Right ventricle myocardium inferior (tissue), 1 donor: ENCODE results near the gene EXD3. TPM values are rescaled to one million over a fixed set of nuclear protein-coding genes. Genes with fewer than 3 reads are reported as not detected.

ENCODE experiments used
- ATAC-seq: fragments of 200-7000 bp; cut with Tn5 transposase; one replicate; pipeline ENCODE4 v1.9.1; 2020; ENCODE audit warnings: mild to moderate bottlenecking, moderate library complexity
- DNase-seq: peaks from one replicate; pipeline ENCODE4 v3.0.0; 2021; ENCODE audit errors: missing footprints
- intact Hi-C: fragments of 100-400 bp; cut with DNase I; formaldehyde crosslinking; loops from one replicate; pipeline ENCODE4 v1.11.0; 2022
- total RNA-seq: library from RNA; stranded (reverse); fragmentation: NEBNext Ultra II Directional; extraction: Animal tissue kit (Norgen Biotek cat#: 25700); gene quantifications from one replicate; pipeline ENCODE4 v1.2.1, GENCODE V29; 2021
- donor health status: DM: no; HTN: yes; CAD: no; lungs with severe emphysema.

EXD3 gene
- total RNA-seq, 1 donor from 2014 or later: 6.8 TPM

DNA sequence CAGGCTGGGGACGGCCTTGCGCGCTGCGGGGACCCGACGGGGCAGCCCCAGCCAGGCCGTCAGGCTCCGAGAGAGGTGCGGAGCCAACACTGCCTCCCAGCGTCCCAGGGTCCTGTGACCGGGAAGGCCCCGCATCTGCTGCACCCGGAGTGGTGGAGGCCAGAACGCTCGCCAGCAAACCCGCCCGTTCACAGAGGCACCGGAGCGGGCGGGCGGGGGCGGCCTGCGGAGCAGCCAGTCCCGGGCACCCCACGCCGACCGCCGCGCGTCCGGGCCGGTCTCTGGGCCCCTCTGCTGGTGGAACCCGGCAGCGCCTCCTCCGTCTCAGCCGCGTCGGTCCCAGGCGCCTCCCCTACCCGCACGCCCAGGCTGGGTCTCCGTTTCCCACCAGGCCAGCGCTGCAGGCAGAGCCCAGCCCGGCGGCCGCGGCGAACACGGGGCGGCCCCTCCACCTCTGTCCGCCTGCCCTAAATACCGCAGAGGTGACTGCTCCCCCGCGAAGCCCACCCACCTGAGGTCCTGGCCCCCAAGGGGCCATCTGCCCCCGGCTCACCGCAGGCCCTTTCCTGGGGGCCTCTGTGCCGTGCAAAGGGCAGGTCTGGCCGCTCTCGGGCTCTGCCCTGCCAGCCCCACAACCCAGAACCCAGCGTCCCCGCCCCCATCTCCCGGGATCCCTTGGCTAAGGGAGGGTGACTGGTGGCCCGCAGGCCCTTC, 15.9 kb downstream of the EXD3 start:
- DNase-seq (peak; percentile 80), ATAC-seq (peak; percentile 82)
- intact Hi-C loops: loop anchor here (2.0 kb wide), 1 partner anchor 112 kb away; no protein-coding TSS in a partner anchor

DNA sequence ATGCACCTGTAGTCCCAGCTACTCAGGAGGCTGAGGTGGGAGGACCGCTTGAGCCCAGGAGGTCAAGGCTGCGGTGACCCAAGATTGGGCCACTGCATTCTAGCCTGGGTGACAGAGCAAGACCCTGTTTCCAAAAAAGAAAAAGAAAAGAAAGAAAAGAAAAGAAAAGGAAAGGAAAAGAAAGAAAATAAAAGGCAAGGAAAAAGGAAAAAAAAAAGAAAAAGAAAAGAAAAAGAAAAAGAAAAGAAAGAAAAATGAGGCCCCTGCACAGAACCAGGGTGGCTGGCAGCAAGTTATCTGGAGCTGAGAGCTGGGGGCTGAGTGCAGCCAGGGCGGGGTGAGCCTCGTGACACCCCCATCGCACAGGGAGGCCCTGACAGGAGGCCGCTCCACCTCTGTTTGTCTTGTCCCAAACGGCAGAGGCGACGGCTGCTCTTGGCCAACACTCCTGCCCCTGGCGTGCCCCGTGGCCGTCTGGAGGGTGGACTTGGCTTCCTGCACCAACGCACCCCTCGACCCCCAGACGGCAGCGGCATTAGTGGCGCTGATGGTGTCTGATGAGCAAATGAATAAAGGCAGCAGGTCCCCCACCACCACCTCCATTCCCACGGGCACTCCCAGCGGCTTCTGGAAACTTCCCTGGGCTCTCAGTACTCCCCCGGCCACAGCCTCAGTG, 16.7 kb downstream of the EXD3 start:
- no peak for ATAC-seq
- intact Hi-C loops: loop anchor here (2.0 kb wide), 1 partner anchor 111 kb away; no protein-coding TSS in a partner anchor
- no peak for DNase-seq

DNA sequence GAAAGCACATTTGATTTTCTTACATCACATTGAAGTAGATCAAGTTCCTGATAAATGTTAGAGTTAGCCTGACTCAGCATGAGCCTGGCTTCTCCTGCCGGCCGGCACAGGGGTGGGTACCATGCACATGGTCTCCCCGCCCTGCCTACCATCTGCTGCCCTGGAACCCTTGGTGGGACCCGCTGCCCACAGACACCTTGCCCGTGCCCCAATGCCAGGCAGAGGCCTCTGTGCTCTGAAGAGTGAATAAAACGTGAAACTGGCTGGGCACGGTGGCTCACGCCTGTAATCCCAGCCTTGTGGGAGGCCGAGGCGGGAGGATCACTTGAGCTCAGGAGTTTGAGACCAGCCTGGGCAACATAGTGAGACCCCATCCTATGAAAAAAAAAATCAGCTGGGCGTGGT, 17.3 kb downstream of the EXD3 start:
- no peak for DNase-seq
- intact Hi-C loops: loop anchor here (2.0 kb wide), 1 partner anchor 111 kb away; no protein-coding TSS in a partner anchor

DNA sequence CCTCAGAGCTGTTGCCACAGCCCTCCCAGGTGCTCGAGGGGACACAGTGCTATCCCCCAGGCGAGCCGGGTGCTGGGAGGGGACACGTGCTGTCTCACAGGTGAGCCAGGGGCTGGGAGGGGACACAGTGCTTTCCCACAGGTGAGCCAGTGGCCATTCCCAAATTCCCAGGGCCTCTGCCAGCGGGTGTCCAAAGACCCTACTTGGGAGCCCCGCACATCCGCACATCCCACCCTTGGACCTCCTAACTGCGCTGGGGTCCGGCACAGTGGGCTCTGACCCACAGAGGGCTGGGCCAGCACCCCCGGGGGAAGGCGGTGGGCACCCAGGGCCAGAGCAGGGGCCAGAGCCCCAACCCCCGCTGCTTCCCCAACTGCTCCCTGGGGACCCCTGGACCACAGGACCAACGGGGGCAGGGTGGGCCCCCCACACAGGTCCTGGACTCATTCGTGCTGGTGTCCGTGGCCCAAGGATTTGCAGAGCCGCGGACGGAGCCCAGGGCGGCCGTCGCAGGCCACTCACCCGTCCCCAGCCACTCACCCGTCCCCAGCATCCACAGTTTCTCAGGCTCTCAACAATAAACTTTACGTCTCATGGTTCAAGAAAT, 17.9 kb downstream of the EXD3 start:
- ATAC-seq (no peak), DNase-seq (no peak)
- intact Hi-C loops: no loop called here

More for the DNA sequence above, 17.3 kb downstream of the EXD3 start:
- ATAC-seq: no peak

DNA sequence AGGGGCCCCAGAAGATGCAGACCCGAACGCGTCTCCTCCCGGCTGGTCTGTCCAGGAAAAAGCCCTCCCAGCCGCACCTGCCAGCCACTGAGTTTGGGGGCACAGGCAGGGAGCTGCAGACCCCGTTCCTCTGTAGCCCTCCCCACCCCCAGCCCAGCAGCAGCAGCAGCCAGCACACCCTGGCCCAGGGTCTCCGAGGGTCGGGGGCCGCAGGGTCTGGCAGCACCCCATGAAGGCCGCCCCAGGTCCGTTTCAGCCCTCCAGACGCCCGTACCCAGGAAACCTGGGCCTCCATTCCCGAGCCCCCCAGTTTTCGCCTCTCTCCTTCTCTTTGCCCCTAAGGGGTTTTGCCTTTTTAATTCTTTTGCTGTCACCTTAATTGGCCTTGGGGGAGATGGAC, 19.7 kb downstream of the EXD3 start:
- intact Hi-C loops: no loop called here
- ATAC-seq (no peak), DNase-seq (no peak)

DNA sequence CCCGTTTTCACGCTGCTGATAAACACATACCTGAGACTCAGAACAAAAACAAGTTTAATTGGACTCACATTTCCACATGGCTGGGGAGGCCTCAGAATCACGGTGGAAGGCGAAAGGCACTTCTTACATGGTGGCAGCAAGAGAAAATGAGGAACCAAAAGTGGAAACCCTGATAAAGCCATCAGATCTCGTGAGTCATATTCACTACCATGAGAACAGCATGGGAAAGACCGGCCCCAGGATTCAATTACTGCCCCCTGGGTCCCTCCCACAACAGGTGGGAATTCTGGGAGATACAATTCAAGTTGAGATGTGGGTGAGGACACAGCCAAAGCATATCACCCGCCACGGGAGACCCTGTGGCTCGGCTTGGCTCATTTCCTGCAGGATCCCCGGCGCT, 20.2 kb downstream of the EXD3 start:
- ATAC-seq (no peak), DNase-seq (no peak)
- intact Hi-C loops: no loop called here

DNA sequence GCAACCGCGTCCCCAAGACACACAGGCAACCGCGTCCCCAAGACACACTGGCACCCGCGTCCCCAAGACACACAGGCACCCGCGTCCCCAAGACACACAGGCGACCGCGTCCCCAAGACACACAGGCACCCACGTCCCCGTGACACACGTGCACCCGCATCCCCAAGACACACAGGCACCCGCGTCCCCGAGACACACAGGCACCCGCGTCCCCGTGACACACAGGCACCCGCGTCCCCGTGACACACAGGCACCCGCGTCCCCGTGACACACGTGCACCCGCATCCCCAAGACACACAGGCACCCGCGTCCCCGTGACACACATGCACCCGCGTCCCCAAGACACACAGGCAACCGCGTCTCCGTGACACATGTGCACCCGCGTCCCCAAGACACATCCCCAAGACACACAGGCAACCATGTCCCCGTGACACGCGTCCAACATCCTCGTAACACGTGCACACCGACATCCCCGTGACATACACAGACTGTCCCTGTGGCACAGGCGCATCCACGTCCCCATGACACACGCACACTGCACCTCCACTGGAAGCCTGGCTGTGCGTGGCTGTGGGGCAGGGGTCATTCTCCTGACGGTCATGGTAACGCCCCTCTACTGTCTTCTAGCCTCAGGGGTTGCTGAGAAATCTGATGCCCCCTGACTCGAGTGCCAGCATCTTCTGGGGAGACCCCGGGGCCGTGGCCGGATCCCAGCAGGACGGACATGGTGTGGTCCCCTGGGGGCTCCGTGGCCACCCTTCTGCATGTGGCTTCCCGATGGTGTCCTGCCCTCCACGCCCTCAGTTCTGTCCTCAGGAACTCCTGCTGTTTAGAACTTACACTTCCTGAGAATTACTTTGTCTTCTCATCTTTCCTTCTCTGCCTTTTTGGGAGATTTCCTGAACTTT, 24.1 kb downstream of the EXD3 start:
- ATAC-seq: no peak
- DNase-seq: no peak
- intact Hi-C loops: no loop called here

DNA sequence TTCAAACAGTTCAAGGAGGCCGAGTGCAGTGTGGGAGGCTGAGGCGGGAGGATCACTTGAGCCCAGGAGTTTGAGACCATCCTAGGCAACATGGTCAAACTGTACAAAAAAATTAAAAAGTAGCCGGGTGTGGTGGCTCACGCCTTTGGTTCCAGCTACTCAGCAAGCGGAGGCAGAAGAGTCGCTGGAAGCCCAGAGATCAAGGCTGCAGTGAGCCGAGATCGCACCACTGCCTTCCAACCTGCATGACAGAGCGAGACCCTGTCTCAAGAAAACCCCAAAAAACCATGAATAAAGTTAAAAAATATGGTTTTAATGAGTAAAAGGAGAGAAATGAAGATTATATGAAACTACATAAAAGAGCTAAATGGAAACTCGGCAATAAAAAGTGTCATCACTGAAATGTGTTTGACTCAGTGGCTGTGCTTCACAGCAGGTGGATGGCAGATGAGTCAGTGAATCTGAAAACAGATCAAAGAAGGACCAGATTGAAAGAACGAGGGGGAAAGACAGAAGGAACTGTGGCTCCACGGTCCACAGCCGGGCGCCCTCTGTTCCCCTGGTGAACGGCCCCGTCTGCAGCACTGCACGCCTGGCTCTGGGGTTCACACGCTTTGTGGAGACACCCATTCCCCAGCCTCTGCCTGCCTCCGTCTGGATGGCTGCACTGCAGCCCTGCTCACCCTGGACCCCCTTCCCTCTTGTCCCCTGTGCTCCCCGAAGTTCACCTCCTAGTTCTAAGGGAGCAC, 25.1 kb downstream of the EXD3 start:
- no peak for ATAC-seq
- no peak for DNase-seq
- intact Hi-C loops: no loop called here

DNA sequence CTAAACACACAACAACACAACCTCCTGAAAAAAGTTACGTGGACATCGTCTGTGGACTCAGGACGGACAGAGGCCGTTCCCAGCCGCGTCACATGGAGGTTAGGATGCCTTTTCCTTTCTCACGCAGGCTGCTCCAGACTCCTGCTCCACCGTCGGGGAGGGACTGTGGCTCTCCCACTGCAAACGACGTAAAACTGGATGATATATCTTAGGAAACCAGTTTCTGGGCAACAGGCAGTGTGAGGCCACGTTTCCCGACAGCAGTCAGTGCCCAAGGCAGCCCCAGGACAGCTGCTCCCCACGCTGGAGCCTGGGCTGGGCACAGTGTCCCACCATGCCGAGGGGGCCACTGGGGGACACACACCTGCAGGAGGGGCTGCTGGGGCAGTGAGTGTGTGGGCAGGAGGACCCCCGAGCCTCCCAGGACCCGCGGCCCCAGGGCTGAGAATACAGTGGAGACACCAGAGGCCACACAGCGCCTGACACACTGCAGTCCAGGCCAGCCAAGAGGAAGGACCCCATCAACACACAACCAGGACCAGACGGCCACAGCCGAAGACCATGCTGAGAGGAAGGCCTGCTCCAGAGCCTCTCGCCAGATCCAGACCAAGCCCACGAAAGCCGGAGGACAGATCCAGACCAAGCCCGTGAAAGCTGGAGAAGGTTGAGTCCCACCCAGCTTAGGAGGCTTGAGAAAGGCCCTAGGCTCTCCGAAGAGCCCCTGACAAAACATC, 26.2 kb downstream of the EXD3 start:
- no peak for ATAC-seq
- intact Hi-C loops: no loop called here
- no peak for DNase-seq

DNA sequence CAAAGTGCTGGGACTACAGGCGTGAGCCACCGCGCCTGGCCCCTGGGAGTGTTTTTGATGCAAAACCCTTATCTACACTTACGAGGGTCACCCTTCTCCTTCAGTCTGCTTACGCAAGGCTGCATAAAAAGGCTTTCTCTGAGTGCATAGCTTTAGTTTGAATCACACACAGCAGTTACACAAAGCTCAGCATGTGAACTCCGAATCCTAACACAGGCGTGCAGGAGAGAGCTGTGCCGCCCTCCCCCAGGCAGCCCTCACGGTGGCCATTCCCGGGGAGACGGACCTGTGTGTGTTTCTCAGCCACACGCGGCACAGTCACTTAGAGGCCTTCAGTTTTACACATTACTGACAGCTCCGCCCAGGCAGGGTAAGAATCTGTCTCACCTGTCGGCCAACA, 26.7 kb downstream of the EXD3 start:
- no peak for DNase-seq
- intact Hi-C loops: no loop called here
- no peak for ATAC-seq

DNA sequence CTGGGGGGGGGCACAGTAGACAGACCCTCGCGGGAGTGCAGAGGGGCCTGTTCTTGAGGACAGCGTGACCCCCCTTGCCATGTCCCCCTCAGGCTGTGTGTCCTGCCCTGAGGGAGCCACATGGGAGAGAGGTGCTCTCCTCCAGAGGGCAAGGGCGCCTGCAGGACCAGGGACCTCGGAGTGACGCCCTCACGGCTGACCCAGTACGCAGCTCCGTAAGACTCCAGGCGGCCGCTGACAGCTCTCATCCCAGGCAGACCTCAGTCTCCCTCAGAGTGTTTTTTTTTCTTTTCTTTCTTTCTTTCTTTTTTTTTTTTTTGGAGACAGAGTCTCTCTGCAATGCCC, 27.3 kb downstream of the EXD3 start:
- intact Hi-C loops: no loop called here
- DNase-seq: no peak
- no peak for ATAC-seq

DNA sequence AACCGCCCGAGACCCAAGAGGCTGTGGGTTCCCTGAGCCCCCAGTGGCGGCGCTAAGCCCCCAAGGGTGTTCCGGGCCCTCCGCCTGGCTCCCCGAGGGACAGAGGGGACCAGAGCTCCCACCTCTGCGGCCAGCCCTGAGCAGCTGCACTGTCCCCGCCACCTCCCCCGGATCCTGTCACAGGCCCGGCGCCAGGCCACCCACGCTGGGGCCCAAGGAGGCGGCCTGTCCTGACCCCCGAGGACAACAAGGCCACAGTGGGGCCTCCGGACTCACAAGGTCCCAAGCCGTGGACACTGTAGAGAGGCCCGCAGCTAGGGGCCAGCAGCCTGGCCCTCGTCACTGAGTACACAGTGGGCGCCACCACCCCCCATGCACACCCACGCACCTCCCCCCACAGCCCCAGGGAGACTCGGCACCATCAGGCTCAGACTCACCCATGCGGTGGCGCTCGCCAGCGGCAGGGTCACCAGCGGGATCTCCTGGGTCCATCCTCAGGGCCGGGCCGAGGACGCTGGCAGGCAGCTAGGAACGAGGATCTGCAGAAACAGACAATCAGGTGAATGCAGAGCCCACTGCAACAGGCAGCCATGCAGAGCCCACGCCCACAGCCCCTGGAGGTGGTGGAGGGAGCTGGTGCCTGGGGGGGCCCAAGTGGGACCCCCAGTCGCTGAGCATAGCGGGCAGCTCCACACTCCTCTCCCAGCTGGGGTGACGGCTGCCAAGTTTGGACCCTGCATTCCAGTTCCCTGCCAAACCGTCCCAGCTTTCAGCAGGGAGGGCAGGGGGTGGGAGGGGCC, 27.9 kb downstream of the EXD3 start:
- DNase-seq (no peak), ATAC-seq (peak; percentile 20)
- intact Hi-C loops: no loop called here

DNA sequence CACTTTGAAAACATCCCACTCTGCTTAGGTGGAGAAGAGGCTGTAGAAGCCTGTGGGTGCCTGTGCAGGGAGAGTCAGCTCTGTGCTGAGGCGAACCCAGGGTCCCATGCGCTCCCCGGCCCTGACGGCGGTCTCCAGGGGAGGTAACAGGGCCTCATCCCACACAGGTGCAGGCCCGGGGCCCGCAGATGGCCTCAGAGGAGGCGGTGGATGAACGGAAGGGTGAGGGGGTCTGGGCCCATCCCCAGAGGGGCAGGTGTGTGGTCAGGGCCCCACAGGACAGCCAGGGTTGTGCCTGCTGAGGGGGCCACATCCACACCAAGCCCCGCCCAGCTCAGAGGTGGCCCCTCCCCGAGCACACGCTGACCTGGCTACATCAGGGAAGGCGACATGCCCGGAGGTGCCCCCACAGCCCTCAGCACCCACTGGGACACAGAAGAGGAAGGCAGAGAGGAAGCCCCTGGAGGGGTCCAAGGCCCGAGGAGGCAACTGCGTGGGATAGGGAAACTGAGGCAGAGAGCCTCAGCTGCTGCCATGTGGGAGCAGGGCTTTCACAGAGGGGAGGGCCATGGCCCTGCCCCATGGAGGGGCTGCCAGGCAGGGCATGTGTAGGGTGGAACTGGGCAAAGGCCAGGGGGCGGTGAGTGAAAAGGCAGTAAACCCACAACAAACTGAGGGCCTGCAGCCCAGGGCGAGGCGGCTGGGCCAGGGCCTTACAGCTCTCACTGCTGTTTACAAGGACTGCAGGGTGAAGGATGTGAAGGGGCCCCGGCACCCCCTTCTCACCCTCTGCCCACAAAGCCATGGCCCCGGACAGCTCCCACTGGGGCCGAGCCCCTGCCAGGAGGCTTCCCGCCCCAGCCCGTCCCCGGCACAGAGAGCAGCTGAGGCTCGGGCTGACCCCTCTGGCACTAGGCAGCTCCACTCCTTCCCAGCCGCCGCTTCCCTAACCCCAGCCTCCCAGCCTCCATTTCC, 29.5 kb downstream of the EXD3 start:
- DNase-seq (no peak), ATAC-seq (no peak)
- intact Hi-C loops: no loop called here

DNA sequence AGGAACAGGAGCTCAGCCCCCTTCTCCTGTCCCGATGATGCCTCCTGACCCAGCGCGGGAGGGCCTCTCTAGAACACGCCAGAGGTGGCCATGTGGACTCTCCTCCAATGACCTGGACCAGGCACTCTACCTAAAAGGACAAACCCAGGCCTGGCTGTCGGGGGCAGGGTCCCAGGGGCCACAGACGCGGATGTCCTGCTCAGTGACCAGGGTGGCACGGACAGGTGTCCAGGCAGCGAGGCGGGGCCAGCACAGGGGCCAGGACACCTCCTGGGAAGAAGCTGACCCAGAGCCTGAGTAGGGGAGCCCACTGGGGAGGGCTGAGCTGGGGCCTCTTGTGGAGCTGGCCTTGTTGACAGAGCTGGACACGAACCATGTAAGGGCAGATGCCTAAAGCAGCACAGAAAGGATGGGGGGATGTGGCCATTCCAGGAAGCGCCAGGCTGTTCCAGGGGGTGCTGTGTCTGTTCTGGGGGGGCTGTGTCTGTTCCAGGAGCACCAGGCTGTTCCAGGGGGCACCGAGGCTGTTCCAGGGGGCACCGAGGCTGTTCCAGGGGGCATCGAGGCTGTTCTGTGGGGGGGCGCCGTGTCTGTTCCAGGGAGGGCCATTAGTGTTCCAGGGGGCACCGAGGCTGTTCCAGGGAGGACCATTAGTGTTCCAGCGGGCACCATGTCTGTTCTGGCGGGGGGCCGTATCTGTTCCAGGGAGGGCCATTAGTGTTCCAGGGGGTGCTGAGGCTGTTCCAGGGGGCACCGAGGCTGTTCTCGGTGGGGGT, 30.5 kb downstream of the EXD3 start:
- DNase-seq (no peak), ATAC-seq (no peak)
- intact Hi-C loops: no loop called here

DNA sequence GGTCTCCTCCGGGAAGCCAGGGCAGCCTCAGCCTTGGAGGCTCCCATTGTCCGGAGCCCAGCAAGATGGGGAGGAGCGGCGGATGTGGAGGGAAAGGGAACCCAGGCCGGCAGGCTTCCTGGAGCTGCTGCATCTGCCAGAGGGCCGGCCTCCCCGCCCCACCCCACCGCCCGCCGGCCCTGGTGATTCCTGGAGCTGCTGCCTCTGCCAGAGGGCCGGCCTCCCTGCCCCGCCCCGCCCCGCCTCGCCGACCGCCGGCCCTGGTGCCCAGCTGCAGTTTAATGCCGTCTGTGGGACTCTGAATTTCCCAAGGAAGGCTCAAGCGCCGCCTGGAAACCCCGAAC, 31.6 kb downstream of the EXD3 start:
- no peak for ATAC-seq
- intact Hi-C loops: no loop called here
- peak; percentile 72 for DNase-seq
